Lower lobe of right lung (tissue), 2 donors: ENCODE data around the gene TTYH2. TPM values are rescaled to one million over a fixed set of nuclear protein-coding genes. Genes with fewer than 3 reads are reported as not detected.

Experiments used
- ATAC-seq, 2 donors: fragments of 200-7000 bp; cut with Tn5 transposase; one replicate each; pipeline ENCODE4 v1.9.1; 2020 to 2022; ENCODE audit warnings: mild to moderate bottlenecking in 2 of 2, moderate library complexity in 2 of 2
- DNase-seq: peaks from one replicate; pipeline ENCODE4 v3.0.0-alpha.2; 2020
- H3K27ac ChIP-seq: fragments of 200-600 bp; one replicate; pipeline ENCODE4 v1.8.0; 2022
- H3K27me3 ChIP-seq: fragments of 200-600 bp; one replicate; pipeline ENCODE4 v1.8.0; 2022; ENCODE audit warnings: low read depth
- H3K36me3 ChIP-seq: fragments of 200-600 bp; one replicate; pipeline ENCODE4 v1.8.0; 2022; ENCODE audit warnings: mild to moderate bottlenecking
- H3K4me1 ChIP-seq: fragments of 200-600 bp; one replicate; pipeline ENCODE4 v1.8.0; 2022
- H3K4me3 ChIP-seq: fragments of 200-600 bp; one replicate; pipeline ENCODE4 v1.8.0; 2022; ENCODE audit warnings: mild to moderate bottlenecking
- H3K9me3 ChIP-seq: fragments of 200-600 bp; one replicate; pipeline ENCODE4 v1.8.0; 2022
- CTCF ChIP-seq: fragments of 200-600 bp; IDR thresholded peaks from one replicate; pipeline ENCODE4 v1.8.0; 2022; ENCODE audit warnings: antibody characterized with exemption, mild to moderate bottlenecking
- intact Hi-C: fragments of 100-400 bp; cut with DNase I; formaldehyde crosslinking; loops from one replicate; pipeline ENCODE4 v1.11.0; 2022
- total RNA-seq: library from RNA; stranded (reverse); fragmentation: NEBNext Ultra II Directional; extraction: Animal tissue kit (Norgen Biotek cat#: 25700); gene quantifications from one replicate; pipeline ENCODE4 v1.2.1, GENCODE V29; 2021
- donor health status: DM: no; HTN: yes; CAD: no; lungs with severe emphysema.

The TTYH2 gene
- total RNA-seq, 1 donor from 2014 or later: 7.7 TPM

GRCh38 chr17:74305865-74306654 is 92.7 kb downstream of the TTYH2 start:
- no peak for TF ChIP-seq CTCF
- DNase-seq (no peak), ATAC-seq (no peak)
- no peak overlapping the region for H3K27ac ChIP-seq
- no peaks in the 10 kb centered on the region for H3K36me3 ChIP-seq
- no peaks in the 10 kb centered on the region for H3K9me3 ChIP-seq
- intact Hi-C loops: no loop called here
- no peaks in the 10 kb centered on the region for H3K4me1 ChIP-seq
- H3K4me3 ChIP-seq: no peak overlapping the region
- H3K27me3 ChIP-seq: no peaks in the 10 kb centered on the region

- Histone ChIP-seq H3K36me3 (no peaks in the 10 kb centered on the region), H3K27ac (no peak overlapping the region), H3K9me3 (no peaks in the 10 kb centered on the region), H3K27me3 (no peaks in the 10 kb centered on the region), H3K4me1 (no peaks in the 10 kb centered on the region), H3K4me3 (no peak overlapping the region)
- TF ChIP-seq CTCF: no peak
- intact Hi-C loops: no loop called here
- ATAC-seq (no peak), DNase-seq (no peak)
Observed at GRCh38 chr17:74307984-74308773, 94.8 kb downstream of the TTYH2 start.

- no peak overlapping the region for H3K4me3 ChIP-seq
- H3K27me3 ChIP-seq: no peaks in the 10 kb centered on the region
- TF ChIP-seq CTCF: no peak
- H3K27ac ChIP-seq: no peak overlapping the region
- no peaks in the 10 kb centered on the region for H3K36me3 ChIP-seq
- no peaks in the 10 kb centered on the region for H3K9me3 ChIP-seq
- intact Hi-C loops: no loop called here
- DNase-seq: no peak
- H3K4me1 ChIP-seq: no peaks in the 10 kb centered on the region
- no peak for ATAC-seq
Observed at GRCh38 chr17:74309902-74310301, 96.5 kb downstream of the TTYH2 start.

Other genes with a start within 250 kb of the TTYH2 start
- 701 TPM for gene RPL38, start 9.9 kb upstream of the TTYH2 start, total RNA-seq
- 6.2 TPM for gene DNAI2, start 60.7 kb downstream of the TTYH2 start, total RNA-seq
- 3.6 TPM for gene KIF19, start 112.7 kb downstream of the TTYH2 start, total RNA-seq
- gene BTBD17, start 148.3 kb downstream of the TTYH2 start, total RNA-seq: not detected
- not detected for gene GPR142, start 153.9 kb downstream of the TTYH2 start, total RNA-seq
- 58.2 TPM for gene GPRC5C, start 218.5 kb downstream of the TTYH2 start, total RNA-seq